T-helper 2 cell treated with Interferon-gamma antibody and Interleukin-4, amounts not matched to agents 5 μg/mL and 100 μg/mL, for 36 hours (primary cell): ENCODE data around the gene CLRN3.

Experiments
- DNase-seq: peaks from one replicate; pipeline ENCODE4 v3.0.0; 2021; ENCODE audit warnings: low spot score
- H3K27ac Mint-ChIP-seq: one replicate; pipeline ENCODE4 v1.8.0; 2021; ENCODE audit warnings: mild to moderate bottlenecking, mixed read lengths
- H3K27me3 Mint-ChIP-seq: one replicate; pipeline ENCODE4 v1.8.0; 2021; ENCODE audit warnings: low read depth, mixed read lengths
- H3K36me3 Mint-ChIP-seq: one replicate; pipeline ENCODE4 v1.8.0; 2021; ENCODE audit warnings: low read depth, mixed read lengths
- H3K4me1 Mint-ChIP-seq: one replicate; pipeline ENCODE4 v1.8.0; 2021; ENCODE audit warnings: low read depth, mixed read lengths
- H3K4me3 Mint-ChIP-seq: one replicate; pipeline ENCODE4 v1.8.0; 2022; ENCODE audit warnings: mild to moderate bottlenecking, moderate library complexity, mixed read lengths
- H3K9me3 Mint-ChIP-seq: one replicate; pipeline ENCODE4 v1.8.0; 2021; ENCODE audit warnings: mixed read lengths

The CLRN3 gene

DNA sequence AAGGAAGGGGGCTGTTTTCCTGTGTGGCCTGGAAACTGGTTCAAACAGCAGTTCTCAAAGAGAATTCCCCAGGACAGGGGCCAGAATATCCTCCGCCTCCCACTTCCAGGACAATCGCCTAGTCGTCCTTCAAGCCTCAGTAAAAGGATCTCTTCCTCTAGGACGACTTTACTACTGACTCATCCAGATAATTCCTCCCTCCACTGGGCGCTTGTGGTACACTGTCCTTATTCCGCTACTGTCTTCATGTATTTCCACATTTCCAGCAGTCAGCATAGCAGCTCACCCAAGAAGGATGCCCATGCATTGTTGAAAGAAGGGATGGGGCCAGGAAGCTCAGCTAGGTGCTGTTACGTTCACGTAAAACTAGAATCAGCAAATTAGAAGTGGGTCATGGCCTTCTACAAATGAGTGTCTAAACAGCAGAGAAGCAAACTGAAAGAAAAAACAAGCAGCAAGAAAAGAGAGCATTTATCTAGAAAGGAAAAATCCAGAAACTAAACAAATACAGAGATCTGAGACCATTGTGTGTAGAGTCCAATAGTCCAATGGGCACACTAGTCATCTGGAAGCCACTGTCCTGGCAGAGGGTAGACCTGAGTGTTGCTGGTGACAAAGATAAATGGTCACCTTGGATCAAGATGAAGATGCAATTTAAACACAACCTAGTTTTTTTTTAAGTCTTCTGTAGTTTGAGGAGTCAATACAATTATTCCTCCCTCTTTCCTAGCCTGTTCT, 26.3 kb downstream of the CLRN3 start:
- Mint-ChIP-seq H3K36me3 (peaks cover 2% of the 10 kb centered on the region), H3K27me3 (peaks cover 16% of the 10 kb centered on the region), H3K4me3 (no peak overlapping the region), H3K27ac (no peak overlapping the region), H3K4me1 (no peaks in the 10 kb centered on the region), H3K9me3 (peaks cover 5% of the 10 kb centered on the region)
- no peak for DNase-seq

DNA sequence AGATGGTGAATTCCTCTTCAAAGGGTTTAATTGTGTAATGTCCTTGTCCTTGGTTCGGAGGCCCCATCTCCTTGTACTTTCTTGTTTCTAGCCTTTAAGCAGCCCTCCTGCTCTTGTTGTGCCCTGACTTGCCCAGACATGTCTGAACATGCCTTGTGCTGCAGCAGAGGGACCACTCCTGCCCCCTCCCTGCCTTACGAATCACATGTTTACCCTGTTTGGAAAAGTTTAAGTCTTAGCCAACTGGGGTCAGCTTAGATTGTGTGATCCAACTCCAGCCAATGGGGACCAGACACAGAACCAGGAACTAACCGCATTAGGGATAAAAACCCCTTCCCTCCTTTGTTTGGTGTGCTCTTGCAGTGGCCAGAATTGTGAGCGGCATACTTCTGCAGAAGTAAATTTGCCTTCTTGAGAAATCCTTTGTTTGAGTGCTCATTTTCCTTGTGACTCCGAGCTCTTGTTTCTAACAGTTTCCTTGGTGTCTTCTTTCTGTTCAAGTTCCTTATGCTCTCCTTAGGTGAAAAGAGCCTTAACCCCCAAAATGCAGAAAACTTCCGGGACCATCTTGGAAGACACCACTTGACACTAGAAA, 29.4 kb downstream of the CLRN3 start:
- peaks cover 12% of the 10 kb centered on the region for H3K27me3 Mint-ChIP-seq
- H3K9me3 Mint-ChIP-seq, result peaks cover 5% of the 10 kb centered on the region
- H3K4me3 Mint-ChIP-seq, result no peak overlapping the region
- no peaks in the 10 kb centered on the region for H3K4me1 Mint-ChIP-seq
- H3K36me3 Mint-ChIP-seq, result peaks cover 2% of the 10 kb centered on the region
- no peak overlapping the region for H3K27ac Mint-ChIP-seq
- DNase-seq, result no peak

DNA sequence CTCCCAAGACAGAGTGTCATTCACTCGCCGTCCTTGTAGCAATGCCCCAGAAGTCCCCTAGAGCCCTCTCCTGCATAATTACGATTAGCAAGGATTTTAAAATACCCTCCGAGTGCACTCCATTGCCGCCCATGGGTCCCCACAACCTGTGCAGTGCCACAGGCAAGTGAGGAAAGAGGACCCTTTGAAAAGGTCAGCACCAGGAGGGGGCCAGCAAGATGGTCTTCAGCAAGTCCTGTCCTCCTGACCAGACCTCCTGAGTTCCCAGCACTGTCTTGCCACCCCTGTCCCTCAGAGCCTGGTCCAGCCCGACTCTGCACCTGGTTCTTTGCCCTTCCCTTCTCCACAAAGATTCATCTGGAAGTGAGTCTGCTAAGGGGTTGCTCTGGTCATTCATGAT, 32.1 kb downstream of the CLRN3 start:
- Mint-ChIP-seq H3K4me3 (no peak overlapping the region), H3K9me3 (peaks cover 5% of the 10 kb centered on the region), H3K27me3 (no peaks in the 10 kb centered on the region), H3K4me1 (no peaks in the 10 kb centered on the region), H3K36me3 (peaks cover 2% of the 10 kb centered on the region), H3K27ac (no peak overlapping the region)
- DNase-seq, result no peak

DNA sequence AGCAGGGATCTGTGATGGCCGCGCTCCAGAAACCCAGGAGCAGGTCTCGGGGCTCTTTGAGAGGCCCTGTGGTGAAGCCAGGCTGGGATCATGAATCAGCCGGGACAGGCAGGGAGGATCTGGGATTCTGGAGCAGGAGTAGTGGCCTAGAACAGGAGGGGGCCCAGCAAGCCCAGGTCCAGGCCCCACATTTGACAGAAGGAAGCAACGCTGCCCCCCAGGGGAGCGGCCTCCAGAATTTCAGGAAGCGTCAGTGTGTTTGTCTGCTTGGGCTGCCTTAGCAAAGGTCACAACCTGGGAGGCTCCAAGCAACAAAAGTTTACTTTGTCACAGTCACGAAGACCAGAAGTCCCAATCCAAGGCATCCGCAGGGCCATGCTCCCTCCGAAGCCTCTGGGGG, 36.8 kb downstream of the CLRN3 start:
- Mint-ChIP-seq H3K4me3 (no peak overlapping the region), H3K27ac (no peak overlapping the region), H3K9me3 (no peaks in the 10 kb centered on the region), H3K27me3 (peaks cover 2% of the 10 kb centered on the region), H3K36me3 (no peaks in the 10 kb centered on the region), H3K4me1 (no peaks in the 10 kb centered on the region)
- no peak for DNase-seq

DNA sequence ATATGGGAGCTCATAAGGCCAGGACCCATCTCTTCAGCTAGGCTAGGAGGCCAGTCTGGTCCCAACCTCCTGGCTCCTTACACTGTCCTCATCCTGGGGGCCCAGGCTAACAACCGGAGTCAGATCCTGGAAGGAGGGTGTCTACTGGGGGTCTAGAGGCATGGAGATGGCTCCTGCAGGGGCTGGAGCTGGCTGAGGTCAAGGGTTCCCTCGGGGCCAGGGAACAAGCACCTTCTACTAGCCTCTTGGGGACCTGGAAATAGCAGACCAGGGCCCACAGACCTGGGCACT, 37.2 kb downstream of the CLRN3 start:
- no peaks in the 10 kb centered on the region for H3K4me1 Mint-ChIP-seq
- no peaks in the 10 kb centered on the region for H3K9me3 Mint-ChIP-seq
- no peak for DNase-seq
- peaks cover 2% of the 10 kb centered on the region for H3K27me3 Mint-ChIP-seq
- H3K27ac Mint-ChIP-seq, result no peak overlapping the region
- no peaks in the 10 kb centered on the region for H3K36me3 Mint-ChIP-seq
- H3K4me3 Mint-ChIP-seq, result no peak overlapping the region

DNA sequence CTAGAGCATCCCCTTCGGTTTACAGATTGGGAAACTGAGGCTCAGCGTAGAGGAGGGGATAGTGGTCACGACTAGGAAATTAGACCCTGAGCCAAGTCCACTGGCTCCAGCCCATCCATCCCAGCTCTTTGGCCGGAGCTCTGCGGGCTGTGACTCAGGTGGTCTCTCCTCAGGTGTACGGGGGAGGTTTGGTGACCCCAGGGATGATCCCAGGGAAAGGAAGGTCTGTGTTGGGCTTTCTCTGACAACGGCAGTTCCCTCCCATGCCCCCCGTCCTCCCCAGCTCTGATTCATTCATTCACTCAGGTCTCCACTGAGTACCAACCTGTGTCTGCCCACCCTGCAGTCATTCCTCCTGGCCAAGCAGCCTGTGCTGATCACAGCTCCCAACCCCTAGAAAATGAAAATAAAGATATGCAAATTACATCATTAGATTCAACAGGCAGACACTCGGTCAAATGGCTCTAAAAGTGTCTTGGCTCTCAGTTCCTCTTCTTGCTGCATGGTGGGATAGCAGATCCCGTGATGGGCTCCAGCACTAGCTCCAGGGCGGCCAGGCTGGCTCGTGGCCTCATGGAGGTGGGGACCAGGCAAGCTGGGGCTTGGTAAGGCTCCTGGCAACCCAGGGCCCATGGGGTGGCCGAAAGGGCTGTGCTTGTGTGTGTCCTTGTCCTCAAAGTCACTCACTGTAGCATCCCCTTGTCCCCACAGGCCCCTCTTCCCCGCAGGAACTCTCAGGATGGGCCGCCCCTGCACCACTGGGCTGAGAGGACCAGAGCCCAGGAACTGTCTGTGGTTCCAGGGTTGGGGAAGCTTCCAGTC, 37.8 kb downstream of the CLRN3 start:
- no peaks in the 10 kb centered on the region for H3K4me1 Mint-ChIP-seq
- no peak overlapping the region for H3K4me3 Mint-ChIP-seq

DNA sequence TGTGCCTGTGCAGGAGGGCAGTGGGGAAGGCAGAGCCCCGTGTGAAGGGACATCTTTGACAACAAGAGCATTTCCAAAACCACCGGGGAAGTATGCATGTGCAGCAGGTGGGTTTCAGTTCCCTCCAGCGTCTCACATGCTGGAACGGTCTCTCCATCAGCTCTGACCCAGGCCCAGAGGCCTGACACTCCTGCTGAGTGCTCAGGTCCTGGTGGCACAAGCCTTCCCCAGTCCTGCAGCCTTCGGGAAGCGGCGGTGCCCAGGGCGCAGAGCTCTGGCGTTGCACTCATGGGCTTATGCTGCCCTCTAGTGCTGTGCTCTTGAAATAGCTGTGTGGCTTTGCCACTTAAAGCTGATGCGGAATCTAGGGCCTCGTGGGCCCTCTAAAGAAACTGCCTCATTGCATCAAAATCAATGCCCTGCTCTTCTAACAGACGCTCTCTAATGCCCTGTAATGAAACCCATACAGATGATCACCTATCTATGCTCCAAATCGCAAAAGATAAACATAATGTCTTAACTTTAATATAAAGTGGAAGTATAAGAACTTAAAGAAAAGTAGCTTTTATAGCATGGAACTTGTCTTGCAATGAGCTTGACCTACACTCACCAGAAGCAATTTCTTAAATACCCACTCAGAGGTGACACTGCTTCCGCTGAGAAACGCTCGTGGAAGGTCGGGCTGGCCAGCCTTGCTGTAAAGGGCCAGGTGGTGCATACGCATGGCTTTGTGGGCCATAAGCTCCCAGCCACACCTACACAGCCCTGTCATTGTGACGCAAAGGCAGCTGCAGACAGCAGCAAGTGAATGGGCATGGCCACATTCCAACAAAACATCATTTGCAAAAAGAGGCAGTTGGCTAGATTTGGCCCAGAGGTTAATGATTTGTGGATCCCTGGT, 38.6 kb downstream of the CLRN3 start:
- H3K27ac Mint-ChIP-seq, result no peak overlapping the region
- H3K9me3 Mint-ChIP-seq, result no peaks in the 10 kb centered on the region
- peak; percentile 6 for DNase-seq
- H3K36me3 Mint-ChIP-seq, result no peaks in the 10 kb centered on the region
- peaks cover 2% of the 10 kb centered on the region for H3K27me3 Mint-ChIP-seq
- no peak overlapping the region for H3K4me3 Mint-ChIP-seq
- H3K4me1 Mint-ChIP-seq, result no peaks in the 10 kb centered on the region

More for the DNA sequence above, 37.8 kb downstream of the CLRN3 start:
- peaks cover 2% of the 10 kb centered on the region for H3K27me3 Mint-ChIP-seq
- no peaks in the 10 kb centered on the region for H3K9me3 Mint-ChIP-seq
- no peak overlapping the region for H3K27ac Mint-ChIP-seq
- H3K36me3 Mint-ChIP-seq, result no peaks in the 10 kb centered on the region
- DNase-seq, result no peak

DNA sequence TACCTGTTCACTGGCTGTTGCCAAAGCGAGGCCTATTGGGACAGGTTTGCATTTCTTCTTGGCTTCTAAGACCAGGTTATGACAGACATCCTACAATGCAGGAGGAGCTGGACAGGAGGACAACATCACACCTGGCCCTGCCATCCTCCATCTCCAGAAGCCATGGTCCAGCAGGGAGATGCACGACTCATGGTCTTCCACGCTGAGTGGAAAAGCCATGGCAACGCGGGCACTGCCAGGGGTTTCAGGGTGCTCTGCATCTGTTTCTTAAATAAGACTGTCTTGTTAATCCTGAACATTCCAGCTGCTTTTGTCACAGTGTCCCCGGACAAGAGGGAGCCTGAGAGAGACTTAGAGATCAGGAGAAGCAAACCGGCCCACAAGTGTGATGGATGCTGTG, 40.3 kb downstream of the CLRN3 start:
- H3K4me1 Mint-ChIP-seq, result peaks cover 4% of the 10 kb centered on the region
- peaks cover 2% of the 10 kb centered on the region for H3K27me3 Mint-ChIP-seq
- no peaks in the 10 kb centered on the region for H3K36me3 Mint-ChIP-seq
- H3K27ac Mint-ChIP-seq, result no peak overlapping the region
- no peak overlapping the region for H3K4me3 Mint-ChIP-seq
- no peaks in the 10 kb centered on the region for H3K9me3 Mint-ChIP-seq
- DNase-seq, result no peak

DNA sequence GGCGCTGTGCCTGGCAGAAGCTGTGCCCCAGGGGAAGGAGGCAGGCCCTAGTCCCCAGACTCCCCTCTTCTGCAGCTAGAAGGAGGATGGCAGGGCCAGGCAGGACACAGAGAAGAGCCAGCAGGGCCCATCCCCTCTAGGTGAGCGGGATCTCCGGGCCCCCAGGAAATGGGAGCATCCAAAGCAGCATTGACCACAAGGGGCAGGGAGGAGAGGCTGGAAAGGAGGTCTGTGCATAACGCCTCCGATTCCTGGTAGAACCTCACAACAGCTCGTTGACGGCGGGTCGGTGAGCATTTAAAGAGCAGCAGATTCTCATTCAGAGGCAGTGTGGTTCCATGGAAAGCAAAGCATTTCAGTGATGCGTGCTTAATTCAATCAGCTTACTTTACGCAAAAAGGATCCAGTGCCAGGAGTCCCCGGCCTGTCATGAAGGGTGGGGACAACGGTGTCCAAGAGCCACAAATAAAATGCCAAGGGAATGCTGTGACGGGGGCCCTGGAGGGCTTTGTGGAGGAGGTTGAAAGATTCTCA, 41.0 kb downstream of the CLRN3 start:
- H3K27ac Mint-ChIP-seq, result no peak overlapping the region

DNA sequence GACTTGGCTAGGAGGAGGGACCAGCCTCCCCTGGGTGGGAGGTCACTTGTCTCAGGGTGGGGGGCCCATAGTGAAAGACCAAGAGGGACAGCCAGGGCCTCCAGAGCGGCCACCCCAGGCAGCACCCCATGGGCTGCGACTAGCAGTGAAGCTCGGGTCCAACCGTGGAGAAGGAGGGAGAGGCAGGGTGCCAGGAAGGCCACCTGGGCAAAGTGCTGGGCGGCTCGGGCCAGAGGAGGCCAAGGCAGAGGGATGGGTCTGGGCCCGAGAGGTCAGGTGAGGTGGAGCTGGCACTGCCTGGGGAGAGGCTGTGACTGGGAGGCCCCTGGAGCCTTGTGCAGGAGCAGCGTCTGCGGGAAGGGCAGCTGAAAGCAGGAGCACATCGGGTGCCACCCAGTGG, 41.8 kb downstream of the CLRN3 start:
- peaks cover 6% of the 10 kb centered on the region for H3K4me1 Mint-ChIP-seq
- H3K36me3 Mint-ChIP-seq, result no peaks in the 10 kb centered on the region
- no peaks in the 10 kb centered on the region for H3K9me3 Mint-ChIP-seq
- no peak overlapping the region for H3K27ac Mint-ChIP-seq
- DNase-seq, result no peak
- H3K27me3 Mint-ChIP-seq, result peaks cover 2% of the 10 kb centered on the region
- H3K4me3 Mint-ChIP-seq, result no peak overlapping the region

More for the DNA sequence above, 41.0 kb downstream of the CLRN3 start:
- H3K27me3 Mint-ChIP-seq, result peaks cover 2% of the 10 kb centered on the region
- DNase-seq, result no peak
- H3K4me3 Mint-ChIP-seq, result no peak overlapping the region
- peaks cover 6% of the 10 kb centered on the region for H3K4me1 Mint-ChIP-seq
- no peaks in the 10 kb centered on the region for H3K36me3 Mint-ChIP-seq
- H3K9me3 Mint-ChIP-seq, result no peaks in the 10 kb centered on the region

DNA sequence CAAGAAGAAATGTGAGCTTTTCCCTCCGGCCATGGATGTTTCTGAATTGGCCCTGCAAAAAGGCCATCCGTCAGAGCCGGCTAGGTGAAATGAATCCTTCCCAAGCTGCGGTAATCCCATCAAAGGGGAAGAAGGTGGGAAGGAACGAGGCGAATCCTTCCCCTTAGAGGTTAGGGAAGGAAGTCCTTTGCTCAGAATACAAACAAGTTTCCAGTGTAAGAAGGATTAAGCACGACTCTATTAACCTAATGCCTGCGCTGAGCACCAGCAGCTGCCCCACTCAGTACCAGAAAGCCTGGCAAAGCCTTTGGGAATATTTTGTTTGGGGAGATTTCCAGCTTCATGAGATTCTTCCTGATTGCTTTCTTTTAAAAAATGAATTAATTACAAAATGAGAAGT, 42.8 kb downstream of the CLRN3 start:
- Mint-ChIP-seq H3K4me3 (no peak overlapping the region), H3K36me3 (no peaks in the 10 kb centered on the region), H3K4me1 (peaks cover 6% of the 10 kb centered on the region), H3K27ac (no peak overlapping the region), H3K9me3 (no peaks in the 10 kb centered on the region), H3K27me3 (peaks cover 2% of the 10 kb centered on the region)
- DNase-seq, result no peak

DNA sequence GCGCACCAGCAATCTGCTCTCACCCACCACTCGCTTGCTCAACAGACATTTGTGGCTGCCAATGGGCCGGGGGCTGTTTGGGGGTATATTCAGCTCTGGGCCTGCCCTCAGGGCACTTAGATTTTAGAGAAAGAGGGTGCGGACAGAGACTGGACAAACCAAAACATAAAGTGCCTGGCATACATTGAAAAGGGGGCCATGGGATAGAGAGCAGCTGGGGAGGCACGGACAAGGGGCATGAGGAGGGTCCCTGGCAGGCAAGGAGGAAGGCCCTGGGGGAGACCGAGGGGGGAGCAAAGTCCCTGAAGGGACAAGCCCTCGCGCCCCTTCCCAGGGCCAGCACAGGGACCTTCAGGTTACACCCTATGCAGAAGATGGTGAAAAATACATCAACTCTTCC, 43.5 kb downstream of the CLRN3 start:
- no peak overlapping the region for H3K4me3 Mint-ChIP-seq
- DNase-seq, result no peak
- no peaks in the 10 kb centered on the region for H3K9me3 Mint-ChIP-seq
- peaks cover 2% of the 10 kb centered on the region for H3K27me3 Mint-ChIP-seq
- H3K27ac Mint-ChIP-seq, result no peak overlapping the region
- H3K36me3 Mint-ChIP-seq, result no peaks in the 10 kb centered on the region
- H3K4me1 Mint-ChIP-seq, result peaks cover 6% of the 10 kb centered on the region

DNA sequence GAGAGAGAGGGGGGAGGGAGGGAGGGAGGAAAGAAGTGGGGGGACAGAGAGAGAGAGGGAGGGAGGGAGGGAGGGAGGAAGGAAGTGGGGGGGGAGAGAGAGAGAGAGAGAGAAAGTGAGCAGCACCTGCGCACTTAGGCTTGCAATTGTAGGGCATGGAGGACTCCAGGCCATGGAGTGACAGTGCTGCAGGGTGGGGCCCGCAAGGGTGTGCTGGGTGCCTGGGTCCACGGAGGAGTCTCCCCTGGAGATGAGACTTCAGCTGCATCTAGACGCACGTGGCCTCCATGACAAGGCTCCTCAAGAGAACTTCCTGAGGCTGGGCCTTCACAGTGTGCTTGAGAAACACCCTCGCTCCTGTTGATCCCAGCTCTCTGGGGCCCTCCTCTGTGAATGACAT, 44.5 kb downstream of the CLRN3 start:
- no peak overlapping the region for H3K4me3 Mint-ChIP-seq
- no peak for DNase-seq
- no peaks in the 10 kb centered on the region for H3K36me3 Mint-ChIP-seq
- H3K27ac Mint-ChIP-seq, result no peak overlapping the region
- H3K27me3 Mint-ChIP-seq, result peaks cover 2% of the 10 kb centered on the region
- peaks cover 6% of the 10 kb centered on the region for H3K4me1 Mint-ChIP-seq
- no peaks in the 10 kb centered on the region for H3K9me3 Mint-ChIP-seq
